ENCODE data around the gene WDR44. TPM values are rescaled to one million over a fixed set of nuclear protein-coding genes. Genes with fewer than 3 reads are reported as not detected.
"Not testable (repeated sequence)": the region's sequence is repeated elsewhere in the genome, so short reads cannot be mapped to it uniquely, and the experiment has no call there.

The WDR44 gene
- polyA plus RNA-seq, 4 donors: 10.7 to 14.8 (median 13.2) TPM

DNA sequence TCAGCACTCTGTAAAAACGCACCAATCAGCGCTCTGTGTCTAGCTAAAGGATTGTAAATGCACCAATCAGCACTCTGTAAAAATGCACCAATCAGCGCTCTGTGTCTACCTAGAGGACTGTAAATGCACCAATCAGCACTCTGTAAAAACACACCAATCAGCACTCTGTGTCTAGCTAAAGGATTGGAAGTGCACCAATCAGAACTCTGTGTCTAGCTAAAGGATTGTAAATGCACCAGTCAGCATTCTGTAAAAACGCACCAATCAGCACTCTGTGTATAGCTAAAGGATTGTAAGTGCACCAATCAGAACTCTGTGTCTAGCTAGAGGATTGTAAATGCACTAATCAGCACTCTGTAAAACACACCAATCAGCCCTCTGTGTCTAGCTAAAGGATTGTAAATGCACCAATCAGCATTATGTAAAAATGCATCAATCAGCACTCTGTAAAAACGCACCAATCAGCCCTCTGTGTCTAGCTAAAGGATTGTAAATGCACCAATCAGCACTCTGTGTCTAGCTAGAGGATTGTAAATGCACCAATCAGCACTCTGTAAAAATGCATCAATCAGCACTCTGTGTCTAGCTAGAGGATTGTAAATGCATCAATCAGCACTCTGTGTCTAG, 124.9 kb downstream of the WDR44 start:
- not testable (repeated sequence) for DNase-seq (ENCODE audit: low read depth in 4 of 4, low spot score in 3 of 4)

DNA sequence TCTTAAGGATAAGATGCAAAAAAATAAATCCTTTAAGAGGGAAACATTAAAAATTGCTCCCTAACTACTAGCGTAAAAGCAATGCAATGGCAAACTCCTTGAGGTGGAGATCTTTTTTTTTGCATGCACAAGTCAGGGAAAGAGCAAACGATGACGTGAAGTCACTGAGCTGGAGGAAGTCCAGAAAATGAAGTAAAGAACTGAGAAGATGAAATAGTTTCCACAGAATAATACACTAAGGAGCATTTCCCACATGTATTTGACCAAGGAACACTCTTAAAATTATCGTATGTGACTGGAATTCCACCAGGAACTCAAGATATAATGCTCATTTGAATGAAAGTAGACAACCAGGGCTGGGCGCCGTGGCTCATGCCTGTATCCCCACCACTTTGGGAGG, 128.7 kb downstream of the WDR44 start:
- DNase-seq (ENCODE audit: low read depth in 4 of 4, low spot score in 3 of 4): no peak

- DNase-seq (ENCODE audit: low read depth in 4 of 4, low spot score in 3 of 4): no peak
Measured at GRCh38 chrX:118475903-118476302, 130.0 kb downstream of the WDR44 start.

DNA sequence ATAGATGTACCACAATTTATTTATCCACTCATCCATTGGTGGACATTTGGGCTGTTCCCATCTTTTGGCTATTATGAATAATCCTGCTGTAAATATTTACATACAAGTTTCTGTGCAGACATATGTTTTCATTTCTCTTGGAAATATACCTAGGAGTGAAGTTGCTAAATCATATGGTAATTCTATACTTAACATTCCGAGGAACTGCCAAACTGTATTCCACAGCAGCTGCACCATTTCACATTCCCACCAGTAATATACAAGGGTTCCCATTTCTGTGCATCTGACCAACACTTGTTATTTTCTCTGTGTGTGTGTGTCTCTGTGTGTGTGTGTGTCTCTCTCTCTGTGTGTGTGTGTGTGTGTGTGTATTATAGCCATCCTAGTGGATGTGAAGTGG, 134.3 kb downstream of the WDR44 start:
- DNase-seq (ENCODE audit: low read depth in 4 of 4, low spot score in 3 of 4): no peak

- DNase-seq (ENCODE audit: low read depth in 4 of 4, low spot score in 3 of 4): not testable (repeated sequence)
Measured at GRCh38 chrX:118482384-118482783, 136.5 kb downstream of the WDR44 start.

DNA sequence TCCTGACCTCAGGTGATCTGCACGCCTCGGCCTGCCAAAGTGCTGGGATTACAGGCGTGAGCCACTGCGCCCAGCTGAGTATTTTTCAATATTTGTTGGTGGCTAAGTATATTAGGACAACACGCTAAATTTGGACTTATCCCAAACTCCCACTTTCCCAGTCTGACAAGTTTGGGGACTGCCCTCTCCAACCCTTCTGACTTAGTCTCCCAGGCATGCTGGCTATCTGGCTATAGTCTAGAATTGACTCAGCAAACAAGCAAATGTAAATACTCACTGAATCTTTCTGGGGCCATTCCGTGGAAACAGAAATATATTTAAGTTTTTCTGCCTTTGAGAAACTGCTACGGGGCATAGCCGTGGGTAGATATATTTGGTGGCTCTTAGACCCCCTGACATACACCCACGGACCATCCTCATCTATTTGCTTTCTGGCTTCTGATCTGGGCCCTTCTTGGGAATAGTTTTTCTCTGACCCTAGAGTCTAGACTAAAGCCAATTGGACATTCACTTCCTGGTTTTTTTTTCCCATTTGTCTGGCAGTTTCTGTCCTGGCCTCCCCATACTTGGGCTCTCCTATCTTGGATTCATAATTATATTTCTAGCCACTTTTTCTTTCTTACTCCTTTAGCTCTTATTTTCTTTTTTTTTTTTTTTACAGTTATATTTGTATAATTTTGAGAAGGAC, 138.5 kb downstream of the WDR44 start:
- no peak for DNase-seq (ENCODE audit: low read depth in 4 of 4, low spot score in 3 of 4)

DNA sequence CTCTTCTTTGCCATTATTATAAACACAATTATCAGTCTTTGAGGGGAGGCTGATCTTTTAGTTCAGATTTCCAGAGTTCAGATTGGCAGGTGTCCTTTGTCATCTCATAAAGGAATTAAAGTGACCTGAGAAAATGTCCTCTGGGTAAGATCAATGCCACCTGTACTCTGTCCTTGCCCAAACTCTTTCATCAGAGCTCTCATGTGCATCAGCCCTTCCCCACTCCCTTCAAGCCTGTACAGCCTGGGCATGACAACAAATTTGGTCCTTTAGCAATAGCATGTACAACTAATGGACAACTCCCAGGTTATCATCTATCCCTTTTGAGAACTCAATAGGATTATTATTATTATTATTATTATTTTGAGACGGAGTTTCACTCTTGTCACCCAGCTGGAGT, 140.8 kb downstream of the WDR44 start:
- DNase-seq (ENCODE audit: low read depth in 4 of 4, low spot score in 3 of 4): not testable (repeated sequence)

GRCh38 chrX:118493016-118493415, 147.1 kb downstream of the WDR44 start:
- no peak for DNase-seq (ENCODE audit: low read depth in 4 of 4, low spot score in 3 of 4)

GRCh38 chrX:118493653-118494297, 147.9 kb downstream of the WDR44 start:
- no peak for DNase-seq (ENCODE audit: low read depth in 4 of 4, low spot score in 3 of 4)

DNA sequence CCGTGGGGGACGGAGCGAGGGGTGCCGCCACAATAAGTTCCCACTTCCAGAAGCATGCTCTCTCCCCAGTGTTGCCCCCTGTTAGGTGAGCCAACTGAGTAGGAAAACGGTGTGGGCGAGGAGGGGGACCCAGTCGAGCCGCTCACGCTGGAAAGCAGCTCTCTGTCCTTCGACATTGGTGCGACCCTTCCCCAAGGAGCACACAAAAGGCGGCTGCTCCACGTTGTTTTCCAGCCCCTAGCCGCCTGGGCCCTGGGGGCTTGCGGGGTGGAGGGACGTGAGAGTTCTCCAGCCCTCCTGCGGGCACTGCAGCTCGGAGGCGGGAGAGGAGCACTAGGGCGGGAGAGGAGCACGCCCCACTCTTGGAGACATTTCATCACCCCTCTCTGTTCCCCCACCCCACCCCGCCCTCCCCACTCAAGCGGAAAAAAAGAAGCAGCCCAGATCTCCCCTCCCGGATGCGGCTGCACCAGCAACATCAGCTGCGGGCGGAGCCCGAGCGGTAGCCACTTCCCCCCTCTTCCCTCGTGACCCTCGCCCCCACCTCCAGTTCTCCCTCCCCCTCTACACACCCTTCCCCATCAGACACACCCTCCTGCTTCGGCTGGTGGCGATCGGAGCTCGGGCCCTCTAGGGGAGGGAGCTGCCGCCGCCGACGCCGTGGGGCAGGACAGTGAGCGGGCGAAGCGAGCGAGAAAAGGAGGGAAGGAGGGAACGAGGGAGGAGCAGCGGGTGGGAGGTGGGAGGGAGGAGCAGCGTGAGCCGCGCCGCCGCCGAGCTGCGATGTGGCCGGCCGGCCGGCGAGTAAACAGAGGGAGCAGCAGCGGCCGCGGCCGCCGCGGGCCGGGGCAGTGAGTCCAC, 149.4 kb downstream of the WDR44 start, which contains the start of gene DOCK11:
Gene DOCK11, plus strand, starts transcription at position 755 of the 861 bp plus-strand sequence. CDS start 157 bp downstream, outside the sequence.
- peak in 1 of 4 donors; percentile 55 for DNase-seq (ENCODE audit: low read depth in 4 of 4, low spot score in 3 of 4)

DNA sequence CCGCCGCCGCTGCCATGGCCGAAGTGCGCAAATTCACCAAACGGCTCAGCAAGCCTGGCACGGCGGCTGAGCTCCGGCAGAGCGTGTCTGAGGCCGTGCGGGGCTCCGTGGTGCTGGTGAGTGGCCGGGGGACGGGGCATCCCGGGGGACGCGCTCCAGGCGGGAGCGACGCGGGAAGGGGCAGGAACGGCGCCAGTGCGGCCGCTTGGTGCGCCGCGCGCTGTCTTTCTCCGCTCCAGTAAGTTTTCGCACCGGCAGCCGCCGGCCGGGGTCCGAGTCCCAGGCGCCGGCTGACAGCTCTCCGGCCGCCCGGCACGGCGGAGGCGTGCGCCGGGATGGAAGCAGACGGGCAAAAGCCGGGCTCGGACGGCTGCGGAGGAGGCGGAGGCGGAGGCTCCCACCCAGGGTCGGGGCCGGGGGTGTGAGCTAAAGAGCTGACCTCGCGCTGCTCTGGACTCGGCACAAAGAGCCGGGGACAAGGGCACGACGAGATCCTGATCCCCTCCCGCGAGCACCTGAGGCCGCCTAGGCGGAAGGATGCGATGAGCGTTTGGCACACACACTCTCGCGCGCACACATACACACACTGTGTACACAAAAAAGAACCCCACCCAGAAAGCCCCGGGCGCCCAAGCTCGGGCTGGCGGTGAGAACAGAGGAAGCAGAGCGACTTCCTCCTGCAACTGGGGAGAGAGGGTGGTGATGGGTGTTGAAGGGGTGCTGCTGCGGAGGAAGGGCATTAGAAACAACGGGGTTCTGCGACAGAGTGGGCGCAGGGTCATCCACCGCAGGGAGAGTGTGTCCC, 150.3 kb downstream of the WDR44 start:
- DNase-seq (ENCODE audit: low read depth in 4 of 4, low spot score in 3 of 4): no peak

- no peak for DNase-seq (ENCODE audit: low read depth in 4 of 4, low spot score in 3 of 4)
Measured at GRCh38 chrX:118496763-118497079, 150.8 kb downstream of the WDR44 start.

DNA sequence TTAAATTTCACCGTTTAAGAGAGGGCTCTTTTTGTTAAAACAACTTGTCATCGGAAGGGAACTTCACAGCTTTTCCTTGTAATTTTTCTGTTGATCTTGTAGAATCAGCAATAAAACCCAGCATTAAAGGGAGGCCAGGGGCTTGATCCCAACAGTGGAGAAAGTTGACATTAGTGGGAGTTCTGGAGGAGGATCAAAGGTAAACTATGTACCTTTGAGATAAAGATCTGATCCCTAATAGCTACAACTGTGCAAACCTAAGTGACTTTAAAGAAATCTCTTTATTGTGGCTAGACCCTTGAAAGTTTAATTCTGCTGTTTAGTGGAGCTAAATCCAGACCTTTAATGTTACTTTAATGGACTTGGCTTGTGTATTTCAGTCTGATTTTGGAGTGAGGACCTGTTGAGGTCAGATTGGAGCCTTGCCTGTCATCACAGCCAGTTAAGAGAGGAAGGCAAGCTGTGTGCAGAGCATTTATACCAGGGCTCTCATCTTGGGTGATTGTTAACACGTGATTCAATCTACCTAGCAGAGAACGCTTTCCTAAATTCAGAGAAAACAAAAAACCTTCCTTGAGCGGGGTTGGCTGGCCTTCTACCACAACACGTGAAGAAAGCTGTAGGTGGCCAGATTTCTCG, 151.4 kb downstream of the WDR44 start:
- no peak for DNase-seq (ENCODE audit: low read depth in 4 of 4, low spot score in 3 of 4)

- no peak for DNase-seq (ENCODE audit: low read depth in 4 of 4, low spot score in 3 of 4)
Measured at GRCh38 chrX:118498351-118498750, 152.4 kb downstream of the WDR44 start.

DNA sequence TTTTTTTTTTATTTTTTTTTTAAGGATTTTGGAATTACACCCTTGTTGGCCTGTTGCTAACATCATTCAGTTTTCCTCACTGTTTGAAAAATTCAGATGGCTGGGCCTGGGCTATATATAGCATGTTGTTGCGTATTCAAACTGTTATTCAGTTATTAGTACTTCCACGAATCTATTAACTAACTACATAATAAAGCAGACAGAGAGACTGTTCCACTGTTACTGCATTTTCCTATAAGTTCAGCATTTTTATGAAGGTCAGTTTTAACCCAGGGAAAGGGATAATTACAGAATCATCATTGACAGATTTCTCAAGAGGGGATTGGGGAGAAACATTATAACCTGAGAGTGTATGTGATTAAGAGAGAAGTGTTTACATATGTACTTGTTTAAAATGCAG, 152.8 kb downstream of the WDR44 start:
- no peak for DNase-seq (ENCODE audit: low read depth in 4 of 4, low spot score in 3 of 4)

DNA sequence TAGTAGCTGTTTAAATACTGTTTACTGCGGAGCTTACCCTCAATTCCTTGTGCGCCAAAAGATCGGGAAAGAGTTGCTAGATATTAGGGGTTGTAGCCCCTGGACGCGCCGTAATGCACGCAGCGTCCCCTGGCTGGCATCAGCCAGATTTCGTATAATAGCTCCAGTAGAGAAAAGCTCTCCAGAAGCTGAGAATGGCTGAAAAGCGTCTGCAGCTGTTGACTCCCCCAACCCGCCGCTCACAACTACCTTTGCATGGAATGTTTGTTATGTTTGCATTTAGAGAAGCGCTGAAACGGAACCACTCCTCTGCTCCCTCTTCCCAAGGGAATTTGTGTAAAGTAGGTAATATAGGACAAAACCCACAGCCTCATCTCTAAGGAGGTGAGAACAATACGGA, 153.4 kb downstream of the WDR44 start:
- DNase-seq (ENCODE audit: low read depth in 4 of 4, low spot score in 3 of 4): no peak

Data from left renal pelvis (tissue), 4 donors.